Measurements from ENCODE around the gene HDAC3.
A peak's percentile ranks its signal among the peaks of the same experiment; 100 is the strongest.

Gene HDAC3

DNA sequence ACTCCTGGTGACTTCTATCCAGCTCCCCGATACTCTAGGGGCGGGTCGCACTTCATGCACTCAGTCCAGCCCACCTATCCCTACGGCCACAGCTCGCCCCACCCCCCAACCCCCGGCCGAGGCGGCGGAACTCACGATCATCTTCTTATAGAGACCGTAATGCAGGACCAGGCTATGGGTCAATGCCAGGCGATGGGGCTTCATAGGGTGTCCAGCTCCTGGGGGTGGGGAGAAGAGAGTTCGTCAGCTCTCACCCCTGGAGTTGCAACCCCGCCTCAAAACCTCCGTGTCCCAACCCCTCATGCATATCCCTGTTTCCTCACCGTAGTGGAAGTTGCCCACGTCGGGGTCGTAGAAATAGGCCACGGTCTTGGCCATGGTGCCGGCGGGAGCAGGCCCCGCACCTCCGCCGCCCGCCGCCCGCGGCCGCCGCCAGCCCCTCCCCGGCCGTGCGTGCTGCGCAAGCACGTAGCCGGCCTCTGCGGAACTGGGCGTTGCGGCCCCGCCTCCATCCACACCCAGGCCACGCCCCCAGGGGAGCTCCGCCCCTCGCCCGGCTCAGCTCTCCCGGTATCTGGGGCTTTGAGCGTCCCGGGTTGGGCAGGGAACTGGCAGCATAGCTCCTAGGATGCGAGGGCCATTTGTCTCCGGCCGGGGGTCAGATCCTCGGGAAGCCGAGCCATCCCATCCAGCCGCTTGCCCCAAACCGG is at the start of gene HDAC3, which contains the start of gene RELL2:
Gene HDAC3 (minus strand): TSS at position 437 of the 710 bp plus-strand sequence. CDS start 59 bp downstream, at position 378.
Gene RELL2 (plus strand): TSS at position 585 of the 710 bp plus-strand sequence. CDS start 1,229 bp downstream, outside the sequence.
- DNase-seq (ENCODE audit: low read depth), result peak; percentile 90

- DNase-seq (ENCODE audit: low read depth), result no peak
These were observed 48.9 kb upstream of the HDAC3 start for GRCh38 chr5:141685591-141685990.

- DNase-seq (ENCODE audit: low read depth), result no peak
These were observed 47.0 kb upstream of the HDAC3 start for GRCh38 chr5:141683596-141684141.

- DNase-seq (ENCODE audit: low read depth), result peak; percentile 89
These were observed 45.3 kb upstream of the HDAC3 start, which contains the start of gene ARAP3 for GRCh38 chr5:141681695-141682641. Gene ARAP3, minus strand, starts transcription at chr5:141682230. Its CDS starts 1,744 bp downstream, at chr5:141680486.

DNA sequence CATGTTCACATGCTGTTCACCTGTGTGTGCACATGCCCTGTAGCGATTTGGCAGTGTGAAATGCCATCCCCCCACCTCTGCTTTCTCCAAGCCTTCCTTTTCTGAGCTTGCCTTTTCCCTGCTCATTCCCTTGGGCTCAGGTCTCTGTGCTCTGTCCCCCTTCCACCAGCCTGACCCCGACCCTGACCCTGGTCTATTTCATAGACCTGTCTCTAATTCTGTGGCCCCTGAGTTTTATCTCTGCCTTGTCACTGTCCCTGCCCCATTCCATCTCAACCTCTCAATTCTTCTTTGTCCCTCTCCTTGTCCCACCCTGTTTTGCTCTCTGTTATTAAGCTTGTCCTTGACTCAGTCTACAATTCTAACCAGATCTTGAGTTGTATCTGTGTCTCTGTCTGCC is 44.6 kb upstream of the HDAC3 start:
- DNase-seq (ENCODE audit: low read depth), result no peak

DNA sequence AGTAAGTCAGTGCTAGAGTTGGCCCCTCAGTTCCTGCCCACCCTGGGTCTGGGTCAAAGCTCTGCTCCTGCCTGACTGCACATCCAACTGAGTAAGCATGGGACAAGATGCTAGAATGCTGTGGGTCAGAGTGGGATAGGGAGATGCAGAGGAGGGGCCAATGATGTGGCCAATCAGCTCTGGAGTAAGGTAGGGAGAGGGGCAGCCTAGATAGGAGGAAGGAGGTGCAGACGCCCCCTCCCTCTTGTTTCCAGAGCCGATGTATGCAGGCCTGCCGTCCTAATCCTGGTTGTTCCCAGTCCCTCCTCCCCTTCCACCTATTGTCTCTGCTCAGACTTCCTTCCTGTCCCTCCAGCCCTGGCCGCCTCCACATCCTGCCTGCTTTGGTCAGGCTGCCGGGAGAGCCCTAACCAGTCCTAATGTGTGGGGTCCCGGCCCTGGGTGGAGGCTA is 44.1 kb upstream of the HDAC3 start:
- peak; percentile 60 for DNase-seq (ENCODE audit: low read depth)

DNA sequence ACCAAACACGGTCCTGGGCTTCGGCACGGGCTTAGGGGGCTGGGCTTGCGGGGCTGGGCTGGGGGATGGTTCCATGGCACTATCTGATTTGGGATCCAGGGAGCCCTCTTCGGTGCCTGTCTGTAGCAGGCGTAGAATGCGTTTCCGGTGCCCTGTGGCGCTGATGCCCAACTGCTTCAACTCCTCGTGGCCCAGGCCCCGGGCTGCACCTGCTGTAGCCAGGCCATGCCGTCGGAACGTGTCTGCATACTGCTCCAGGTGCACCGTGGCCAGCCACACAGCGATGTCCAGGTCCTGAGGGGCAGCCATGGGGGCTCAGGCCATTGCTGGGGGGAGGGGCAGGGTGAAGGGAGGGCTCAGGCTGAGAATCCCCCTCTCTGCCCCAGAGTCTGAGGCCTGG is 43.5 kb upstream of the HDAC3 start:
- DNase-seq (ENCODE audit: low read depth), result no peak

DNA sequence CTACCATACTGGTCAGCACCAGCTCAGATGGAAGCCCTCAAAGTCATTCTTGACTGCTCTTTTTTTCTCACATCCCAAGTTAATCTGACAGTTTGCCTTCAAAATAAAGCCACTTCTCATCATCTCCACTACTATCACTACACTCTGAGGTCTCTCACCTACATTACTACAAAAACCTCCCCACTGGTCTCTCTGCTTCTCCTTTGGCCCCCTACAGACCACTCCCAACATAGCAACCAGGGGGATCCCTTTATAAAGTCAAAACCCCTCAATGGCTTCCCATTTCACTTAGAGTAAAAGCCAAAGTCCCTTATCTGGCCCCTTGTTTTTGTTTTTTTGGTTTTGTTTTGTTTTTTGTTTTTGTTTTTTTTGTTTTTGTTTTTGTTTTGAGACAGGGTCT is 40.8 kb upstream of the HDAC3 start:
- no peak for DNase-seq (ENCODE audit: low read depth)

- DNase-seq (ENCODE audit: low read depth), result no peak
These were observed 39.0 kb upstream of the HDAC3 start for GRCh38 chr5:141675672-141676071.

- DNase-seq (ENCODE audit: low read depth), result no peak
These were observed 38.1 kb upstream of the HDAC3 start for GRCh38 chr5:141674747-141675146.

- DNase-seq (ENCODE audit: low read depth), result no peak
These were observed 36.5 kb upstream of the HDAC3 start for GRCh38 chr5:141672841-141673813.

DNA sequence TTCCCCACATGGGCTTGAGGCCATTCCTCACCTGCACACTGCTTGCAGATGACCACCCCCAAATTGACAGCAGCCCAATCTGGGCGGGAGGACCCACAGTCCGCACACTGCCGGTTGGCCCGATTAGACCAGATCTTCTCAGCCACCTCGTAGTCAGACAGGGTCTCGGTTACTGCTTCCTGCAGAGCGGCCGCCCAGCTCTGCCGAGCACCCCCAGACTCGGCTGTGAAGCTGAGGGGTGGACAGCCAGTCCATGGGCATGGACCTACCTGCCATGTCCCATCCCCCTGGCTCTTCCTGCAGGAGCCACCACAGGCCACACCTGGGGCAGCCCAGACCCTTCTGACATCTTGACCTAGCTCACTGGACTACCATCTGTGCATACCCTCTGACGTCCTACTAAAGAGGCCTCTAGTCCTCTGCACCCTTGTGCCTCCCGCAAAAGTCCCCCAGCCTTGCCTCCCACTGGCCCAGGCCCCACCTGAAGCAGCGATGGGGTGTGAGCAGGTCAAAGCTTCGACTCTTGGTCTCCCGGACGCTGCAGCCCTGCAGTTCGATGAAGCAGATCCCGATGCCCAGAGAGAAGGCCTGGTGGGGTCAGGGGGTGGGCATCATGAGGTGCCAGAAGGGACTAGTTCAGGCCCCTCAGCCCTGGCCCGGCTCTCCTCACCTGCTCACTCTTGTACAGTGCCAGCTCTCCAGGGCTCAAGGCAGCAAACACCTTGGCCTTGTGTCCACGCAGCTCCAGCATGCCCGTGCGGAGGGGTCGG is 35.6 kb upstream of the HDAC3 start:
- no peak for DNase-seq (ENCODE audit: low read depth)

GRCh38 chr5:141669520-141669919 is 32.9 kb upstream of the HDAC3 start:
- DNase-seq (ENCODE audit: low read depth), result no peak

- DNase-seq (ENCODE audit: low read depth), result no peak
These were observed 32.1 kb upstream of the HDAC3 start for GRCh38 chr5:141668601-141669265.

- no peak for DNase-seq (ENCODE audit: low read depth)
These were observed 29.6 kb upstream of the HDAC3 start for GRCh38 chr5:141665995-141666940.

DNA sequence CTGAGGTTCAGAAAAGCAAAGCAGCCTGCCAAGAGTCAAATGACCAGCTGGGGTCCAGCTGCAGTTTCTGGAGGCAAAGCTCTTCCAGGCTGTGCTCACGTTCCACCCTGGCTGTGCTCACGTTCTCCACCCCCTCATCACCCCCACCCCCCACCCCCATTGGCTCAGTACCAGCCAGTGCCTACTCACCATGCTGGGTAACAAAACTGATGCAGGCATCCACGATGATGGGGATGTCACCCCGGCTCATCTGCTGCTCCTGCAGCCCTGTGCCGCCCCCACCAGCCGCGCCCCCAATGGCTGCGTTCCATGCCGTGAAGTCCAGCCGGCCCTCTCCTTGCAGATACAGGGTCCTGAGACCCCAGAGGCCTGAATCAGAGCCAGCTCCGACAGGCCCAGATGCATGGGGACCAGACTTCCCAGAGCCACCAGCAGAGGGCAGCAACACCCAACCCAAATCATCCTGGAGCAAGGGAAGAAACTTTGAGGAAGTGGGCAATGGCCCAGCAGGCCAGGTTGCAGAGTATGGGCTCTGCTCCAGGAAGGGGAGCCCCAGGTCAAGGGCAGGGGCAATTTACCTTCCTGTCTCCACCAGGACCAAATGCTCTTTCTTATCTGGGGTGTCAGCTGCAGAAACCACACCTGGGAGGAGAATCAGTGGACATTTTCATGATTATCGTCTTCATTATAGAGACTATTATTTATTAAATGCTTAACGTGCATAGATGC is 28.2 kb upstream of the HDAC3 start:
- DNase-seq (ENCODE audit: low read depth), result peak; percentile 70

DNA sequence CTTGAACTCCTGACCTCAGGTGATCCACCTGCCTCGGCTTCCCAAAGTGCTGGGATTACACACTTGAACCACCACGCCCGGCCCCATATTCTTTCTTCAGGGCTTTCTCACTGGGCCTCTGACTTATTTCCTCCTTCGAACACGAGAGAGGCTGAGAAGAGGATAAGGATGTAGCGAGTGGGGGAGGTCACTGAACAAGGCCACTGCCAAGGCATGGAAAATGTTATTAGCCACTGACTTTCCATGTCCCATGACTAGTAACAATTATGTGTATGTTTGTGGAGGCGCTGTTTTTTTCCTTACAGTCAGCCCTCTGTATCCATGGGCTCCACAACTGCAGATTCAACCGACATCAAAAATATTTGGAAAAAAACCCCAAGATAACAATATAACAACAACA is 26.9 kb upstream of the HDAC3 start:
- no peak for DNase-seq (ENCODE audit: low read depth)

- DNase-seq (ENCODE audit: low read depth), result no peak
These were observed 25.4 kb upstream of the HDAC3 start for GRCh38 chr5:141662028-141662427.
